ENCODE results near the gene RHBDD2. TPM values are rescaled to one million over a fixed set of nuclear protein-coding genes. Genes with fewer than 3 reads are reported as not detected.
"Not testable (repeated sequence)": the region's sequence is repeated elsewhere in the genome, so short reads cannot be mapped to it uniquely, and the experiment has no call there.

RHBDD2 gene
- total RNA-seq, 1 donor from 2014 or later = 32.8 TPM

DNA sequence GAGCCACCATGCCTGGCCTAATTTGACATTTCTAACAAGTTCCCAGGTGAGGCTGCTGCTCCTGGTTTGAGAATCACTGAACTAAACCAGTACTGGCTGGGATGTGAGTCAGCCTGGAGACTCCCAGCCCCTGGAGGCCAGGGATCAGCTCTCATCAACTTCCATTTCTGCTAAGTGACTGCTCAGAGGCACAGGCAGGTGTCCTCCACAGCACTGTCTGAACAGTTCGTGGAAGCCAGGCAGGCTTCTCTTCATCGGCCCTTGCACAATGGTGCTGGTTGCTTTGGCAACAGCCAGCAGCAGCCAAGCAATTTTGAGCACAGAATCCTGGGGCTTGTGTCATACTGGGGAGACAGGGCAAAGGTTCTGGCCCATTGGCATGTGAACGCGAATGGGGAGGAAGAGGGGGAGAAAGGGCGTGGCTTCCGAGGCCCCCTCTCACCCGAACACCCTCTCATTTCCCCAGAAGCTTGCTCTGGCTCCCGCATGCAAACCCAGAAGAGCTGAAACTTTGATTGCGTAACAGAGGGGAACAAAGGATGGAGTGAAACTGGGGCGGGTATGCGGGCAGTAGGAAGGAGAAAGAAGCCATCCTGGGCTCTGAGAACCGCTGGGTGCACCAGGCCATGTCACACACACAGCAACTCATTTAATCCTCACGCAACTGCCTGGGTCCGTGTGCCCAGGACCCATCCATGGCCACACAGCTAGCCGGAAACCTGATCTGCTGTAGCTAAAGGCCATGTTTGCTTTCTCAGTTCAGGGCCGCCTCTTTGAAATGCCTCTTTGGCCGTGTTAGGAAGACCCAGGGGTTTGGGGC, 27.2 kb downstream of the RHBDD2 start:
- Mint-ChIP-seq H3K36me3 (ENCODE audit: low read depth) (no peaks in the 10 kb centered on the region), H3K9me3 (no peaks in the 10 kb centered on the region), H3K27me3 (no peaks in the 10 kb centered on the region), H3K4me1 (peaks cover 6% of the 10 kb centered on the region), H3K27ac (no peak overlapping the region), H3K4me3 (no peak overlapping the region)
- CTCF ChIA-PET = no interaction called here
- intact Hi-C loops (cut with micrococcal nuclease) = no loop called here
- POLR2A ChIA-PET = interaction anchor here (0.6 kb wide), 1 partner anchor 79 kb away, joined by 3 read pairs; no protein-coding TSS in a partner anchor
- ATAC-seq (ENCODE audit: low read depth) = no peak
- DNase-seq = no peak
- no peak for TF ChIP-seq CTCF (IDR thresholded peaks at IDR 0.05)

- intact Hi-C loops (cut with micrococcal nuclease) = no loop called here
- Mint-ChIP-seq H3K36me3 (ENCODE audit: low read depth) (no peaks in the 10 kb centered on the region), H3K27ac (no peak overlapping the region), H3K27me3 (no peaks in the 10 kb centered on the region), H3K9me3 (no peaks in the 10 kb centered on the region), H3K4me1 (peaks cover 6% of the 10 kb centered on the region), H3K4me3 (no peak overlapping the region)
- ChIA-PET CTCF (no interaction called here), POLR2A (interaction anchor here (0.7 kb wide), 1 partner anchor 29 kb away, joined by 6 read pairs; no protein-coding TSS in a partner anchor)
- ATAC-seq (ENCODE audit: low read depth) (no peak), DNase-seq (no peak)
- no peak for TF ChIP-seq CTCF (IDR thresholded peaks at IDR 0.05)
Observed at GRCh38 chr7:75906991-75907667, 28.3 kb downstream of the RHBDD2 start.

DNA sequence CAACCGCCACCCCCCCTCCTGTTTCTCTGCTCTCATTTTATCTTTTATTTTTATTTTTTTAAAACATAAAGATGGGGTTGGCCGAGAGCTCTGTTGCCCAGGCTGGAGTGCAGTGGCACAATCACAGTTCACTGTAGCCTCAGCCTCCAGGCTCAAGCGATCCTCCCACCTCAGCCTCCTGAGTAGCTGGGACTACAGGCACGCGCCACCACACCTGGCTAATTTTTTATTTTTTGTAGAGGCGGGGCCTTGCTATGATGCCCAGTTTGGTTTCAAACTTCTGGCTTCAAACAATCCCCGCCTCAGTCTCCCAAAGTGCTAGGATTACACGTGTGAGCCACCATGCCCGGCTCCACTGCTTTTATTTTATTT, 28.8 kb downstream of the RHBDD2 start:
- H3K9me3 Mint-ChIP-seq; H3K27ac Mint-ChIP-seq; ATAC-seq (ENCODE audit: low read depth); H3K4me3 Mint-ChIP-seq; intact Hi-C loops (cut with micrococcal nuclease); H3K4me1 Mint-ChIP-seq; H3K36me3 Mint-ChIP-seq (ENCODE audit: low read depth); H3K27me3 Mint-ChIP-seq; DNase-seq; CTCF ChIA-PET: not testable (repeated sequence)
- POLR2A ChIA-PET = interaction anchor here (0.6 to 0.7 kb wide), 2 partner anchors 30 to 31 kb away, joined by 3 to 6 read pairs; no protein-coding TSS in a partner anchor

GRCh38 chr7:75909521-75910132, 30.8 kb downstream of the RHBDD2 start:
- ATAC-seq (ENCODE audit: low read depth) (no peak), DNase-seq (no peak)
- Mint-ChIP-seq H3K4me3 (no peak overlapping the region), H3K9me3 (no peaks in the 10 kb centered on the region), H3K27me3 (no peaks in the 10 kb centered on the region), H3K27ac (no peak overlapping the region), H3K4me1 (peaks cover 14% of the 10 kb centered on the region), H3K36me3 (ENCODE audit: low read depth) (no peaks in the 10 kb centered on the region)
- no peak for TF ChIP-seq CTCF (IDR thresholded peaks at IDR 0.05)
- intact Hi-C loops (cut with micrococcal nuclease) = loop anchor here (10.0 kb wide), 2 partner anchors 445 to 1735 kb away; partner anchors contain the start of genes EIF4H and YWHAG
- ChIA-PET POLR2A (no interaction called here), CTCF (no interaction called here)

- POLR2A ChIA-PET = interaction anchor here (0.7 kb wide), 1 partner anchor 98 kb away, joined by 5 read pairs; no protein-coding TSS in a partner anchor
- not testable (repeated sequence) for H3K9me3 Mint-ChIP-seq
Observed at GRCh38 chr7:75911186-75911585, 32.4 kb downstream of the RHBDD2 start.

More at GRCh38 chr7:75911186-75911585, 32.4 kb downstream of the RHBDD2 start:
- CTCF ChIA-PET; H3K27ac Mint-ChIP-seq; ATAC-seq (ENCODE audit: low read depth); H3K27me3 Mint-ChIP-seq; H3K36me3 Mint-ChIP-seq (ENCODE audit: low read depth); DNase-seq; H3K4me3 Mint-ChIP-seq: not testable (repeated sequence)
- peaks cover 15% of the 10 kb centered on the region for H3K4me1 Mint-ChIP-seq
- intact Hi-C loops (cut with micrococcal nuclease) = loop anchor here (10.0 kb wide), 2 partner anchors 444 to 1736 kb away; partner anchors contain the start of genes EIF4H and YWHAG
